HepG2 (cell line): Measurements from ENCODE around the gene MRFAP1L1. TPM values are rescaled to one million over a fixed set of nuclear protein-coding genes. Genes with fewer than 3 reads are reported as not detected.
A peak's percentile ranks its signal among the peaks of the same experiment; 100 is the strongest.

Source experiments
- ARID5B ChIP-seq: IDR thresholded peaks from 2 replicates; pipeline ENCODE4 v1.4.0; 2020; ENCODE audit warnings: mild to moderate bottlenecking, missing genetic modification reagents
- CCDC6 ChIP-seq: sonication (generic); formaldehyde crosslinking; IDR thresholded peaks from 2 replicates; pipeline ENCODE4 v1.8.1; 2022; ENCODE audit warnings: mild to moderate bottlenecking, missing genetic modification reagents, moderate library complexity
- MYC ChIP-seq: sonication (generic); formaldehyde crosslinking; IDR thresholded peaks from 2 replicates; pipeline ENCODE4 v1.9.0; 2021; ENCODE audit warnings: missing genetic modification reagents, borderline replicate concordance
- USF2 ChIP-seq, 2 experiments: sonication (generic) in 1 of 2; formaldehyde crosslinking in 1 of 2; IDR thresholded peaks; 2 replicates each; pipeline versions ENCODE4 v1.5.1 to v1.6.1; 2011 to 2020; ENCODE audit warnings: borderline replicate concordance in 1 of 2, low read depth in 1 of 2, low read length in 1 of 2, mild to moderate bottlenecking in 1 of 2, missing genetic modification reagents in 1 of 2, moderate library complexity in 1 of 2
- YEATS4 ChIP-seq: sonication (generic); formaldehyde crosslinking; IDR thresholded peaks from 2 replicates; pipeline ENCODE4 v1.4.0; 2020; ENCODE audit warnings: missing genetic modification reagents, borderline replicate concordance
- ZBTB40 ChIP-seq, 2 experiments: fragments of 450-650 bp in 1 of 2; sonication (generic) in 1 of 2; formaldehyde crosslinking in 1 of 2; IDR thresholded peaks; 2 replicates each; pipeline versions ENCODE4 v1.6.1 to v1.8.0; 2016 to 2022; ENCODE audit warnings: antibody characterized with exemption in 1 of 2, mild to moderate bottlenecking in 1 of 2, missing genetic modification reagents in 1 of 2
- ZNF224 ChIP-seq: sonication (generic); formaldehyde crosslinking; IDR thresholded peaks from 2 replicates; pipeline ENCODE4 v1.5.0; 2020; ENCODE audit warnings: mild to moderate bottlenecking, missing genetic modification reagents
- ZNF33A ChIP-seq: sonication (generic); formaldehyde crosslinking; IDR thresholded peaks from 2 replicates; pipeline ENCODE4 v1.5.1; 2020; ENCODE audit warnings: missing genetic modification reagents, mild to moderate bottlenecking, moderate library complexity, borderline replicate concordance
- ZNF546 ChIP-seq: sonication (generic); formaldehyde crosslinking; conservative IDR thresholded peaks from 2 replicates; pipeline ENCODE4 v1.8.1; 2023; ENCODE audit warnings: mild to moderate bottlenecking, missing genetic modification reagents
- ZNF878 ChIP-seq: sonication (generic); formaldehyde crosslinking; IDR thresholded peaks from 2 replicates; pipeline ENCODE4 v1.8.1; 2023; ENCODE audit warnings: mild to moderate bottlenecking, missing genetic modification reagents, moderate library complexity
- polyA plus RNA-seq, 8 experiments: library from polyadenylated mRNA; depleted of rRNA in 3 of 8; stranded (reverse) in 7 of 8; unstranded in 1 of 8; fragments of >200 nt; fragmentation: Illumina TruSeq in 4 of 8; extraction: Trizol in 4 of 8; gene quantifications; 2 replicates each; pipeline versions ENCODE4 v1.2.1 to v1.2.3, GENCODE V29; 2011 to 2016; ENCODE audit warnings: low read depth in 4 of 8, missing spikeins in 1 of 8, mixed read lengths in 1 of 8; ENCODE audit not compliant: insufficient read depth in 1 of 8
- total RNA-seq, 5 experiments: library from RNA; depleted of rRNA; stranded (reverse); fragments of >200 nt; fragmentation: Illumina TruSeq; extraction: Trizol; gene quantifications; 2 replicates each; pipeline ENCODE4 v1.2.3, GENCODE V29; 2016; ENCODE audit warnings: low read depth in 1 of 5
- TF ChIP-seq, protein P1 (sequence below): IDR thresholded peaks from 2 replicates; pipeline ENCODE4 v1.6.1; 2016

The MRFAP1L1 gene
- total and polyA plus RNA-seq, 2 of the 13 experiments (the other 11 are each of a cell fraction or from before 2014, with no cell fraction given) = 44.8 to 76.6 TPM

DNA sequence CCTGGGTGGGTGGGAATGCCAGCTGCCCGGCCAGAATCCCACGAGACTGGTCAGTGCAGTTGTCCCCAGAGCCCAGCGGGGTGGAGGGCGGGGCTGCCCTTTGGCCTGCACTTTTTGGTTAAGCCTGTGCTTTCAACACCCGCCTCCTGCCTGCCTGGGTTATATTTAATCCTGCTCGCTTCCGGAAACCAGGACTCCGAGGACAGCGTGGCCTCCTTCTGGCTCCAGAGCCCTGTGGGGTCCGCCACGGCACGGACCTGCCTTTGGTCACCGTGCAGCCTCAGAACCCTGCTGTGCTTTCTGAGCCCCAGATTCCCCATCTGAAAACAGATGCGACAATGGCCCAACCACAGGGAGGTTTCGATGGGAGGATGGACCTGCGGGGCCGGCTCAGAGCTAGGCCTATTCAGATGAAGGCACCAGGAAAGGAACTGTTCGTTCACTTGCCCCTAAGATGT, 43.5 kb upstream of the MRFAP1L1 start (continued):
- TF ChIP-seq USF2 (IDR thresholded peaks at IDR 0.05; ENCODE audit: low read depth, low read length) (no peak), USF2 (CRISPR knock-in tag; IDR thresholded peaks at IDR 0.05; ENCODE audit: borderline replicate concordance) (no peak; the same call in 1 of the 2 replicates), ZNF33A (no peak), CCDC6 (CRISPR knock-in tag) (no peak), YEATS4 (CRISPR knock-in tag) (peak; percentile 71; the same call in 1 of the 2 replicates), ARID5B (CRISPR knock-in tag) (peak; percentile 82), ZNF878 (no peak), ZNF546 (CRISPR knock-in tag) (0 out of 2 replicates have a peak, but pooled peaks have one; percentile 42), MYC (CRISPR knock-in tag) (peak; percentile 92; the same call in 1 of the 2 replicates), ZNF224 (CRISPR knock-in tag) (peak; percentile 79; the same call in 1 of the 2 replicates), ZBTB40 (IDR thresholded peaks at IDR 0.05) (no peak), ZBTB40 (CRISPR knock-in tag; IDR thresholded peaks at IDR 0.05) (peak; percentile 76)
- TF ChIP-seq, protein P1, sequence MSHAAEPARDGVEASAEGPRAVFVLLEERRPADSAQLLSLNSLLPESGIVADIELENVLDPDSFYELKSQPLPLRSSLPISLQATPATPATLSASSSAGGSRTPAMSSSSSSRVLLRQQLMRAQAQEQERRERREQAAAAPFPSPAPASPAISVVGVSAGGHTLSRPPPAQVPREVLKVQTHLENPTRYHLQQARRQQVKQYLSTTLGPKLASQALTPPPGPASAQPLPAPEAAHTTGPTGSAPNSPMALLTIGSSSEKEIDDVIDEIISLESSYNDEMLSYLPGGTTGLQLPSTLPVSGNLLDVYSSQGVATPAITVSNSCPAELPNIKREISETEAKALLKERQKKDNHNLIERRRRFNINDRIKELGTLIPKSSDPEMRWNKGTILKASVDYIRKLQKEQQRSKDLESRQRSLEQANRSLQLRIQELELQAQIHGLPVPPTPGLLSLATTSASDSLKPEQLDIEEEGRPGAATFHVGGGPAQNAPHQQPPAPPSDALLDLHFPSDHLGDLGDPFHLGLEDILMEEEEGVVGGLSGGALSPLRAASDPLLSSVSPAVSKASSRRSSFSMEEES (CRISPR knock-in tag) = peak; percentile 24; the same call in 1 of the 2 replicates
